B cell (primary cell): ENCODE results near the gene EFNA2.

Source experiments
- CTCF ChIP-seq: fragments of 200-600 bp; IDR thresholded peaks from one replicate; pipeline ENCODE4 v1.8.0; 2022; ENCODE audit warnings: antibody characterized with exemption, mild to moderate bottlenecking
- EZH2 ChIP-seq: IDR thresholded peaks from 2 replicates; pipeline ENCODE4 v1.6.1; 2012; ENCODE audit warnings: borderline replicate concordance, low read depth, mild to moderate bottlenecking, moderate library complexity, low read length; ENCODE audit not compliant: insufficient read depth, poor library complexity, severe bottlenecking

GRCh38 chr19:1247748-1248138 lies 37.9 kb upstream of the EFNA2 start:
- TF ChIP-seq CTCF (no peak), EZH2 (no peak)
